DMS114 treated with DMSO at 0.1 percent for 48 hours (cell line): ENCODE data around the gene CSNK1D.

Experiments used
- DNase-seq: peaks from one replicate; lab custom pipeline; 2025; ENCODE audit not compliant: unreplicated experiment; lab: John Stamatoyannopoulos, UW

The CSNK1D gene

DNA sequence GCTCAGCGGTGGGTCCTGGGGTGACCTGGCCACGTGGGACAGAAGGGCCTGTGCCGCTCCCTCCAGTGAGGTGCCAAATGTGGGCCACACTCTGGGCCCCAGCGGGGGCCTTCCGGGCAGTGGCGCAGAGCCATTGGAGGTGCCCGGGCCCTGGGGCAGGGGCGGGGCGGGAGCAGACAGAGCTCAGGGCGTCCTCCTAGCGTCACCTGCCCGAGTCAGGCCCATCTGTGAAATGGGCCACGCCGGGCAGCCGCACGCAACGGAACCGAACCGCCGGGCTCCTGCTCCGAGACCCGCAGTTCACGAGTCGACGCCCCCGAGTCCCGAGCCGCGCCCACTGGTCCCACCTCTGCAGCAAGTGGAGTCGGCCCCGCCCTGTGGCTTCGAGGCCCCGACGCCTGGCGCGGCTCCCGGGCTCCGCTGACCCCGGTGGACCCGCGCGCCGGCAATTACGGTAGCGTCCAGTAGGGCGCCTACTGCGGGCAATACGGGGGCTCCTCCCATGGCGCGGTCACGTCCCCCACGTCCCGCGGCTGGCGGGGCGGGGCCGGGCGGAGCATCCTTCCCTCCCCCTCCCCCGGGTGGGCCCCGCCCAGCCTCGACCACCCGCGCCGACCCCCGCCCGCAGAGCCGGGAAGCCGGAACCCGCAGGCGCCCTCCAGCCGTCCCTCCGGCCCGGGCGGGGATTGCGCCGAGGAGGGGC, 42.7 kb downstream of the CSNK1D start:
- no peak for DNase-seq

DNA sequence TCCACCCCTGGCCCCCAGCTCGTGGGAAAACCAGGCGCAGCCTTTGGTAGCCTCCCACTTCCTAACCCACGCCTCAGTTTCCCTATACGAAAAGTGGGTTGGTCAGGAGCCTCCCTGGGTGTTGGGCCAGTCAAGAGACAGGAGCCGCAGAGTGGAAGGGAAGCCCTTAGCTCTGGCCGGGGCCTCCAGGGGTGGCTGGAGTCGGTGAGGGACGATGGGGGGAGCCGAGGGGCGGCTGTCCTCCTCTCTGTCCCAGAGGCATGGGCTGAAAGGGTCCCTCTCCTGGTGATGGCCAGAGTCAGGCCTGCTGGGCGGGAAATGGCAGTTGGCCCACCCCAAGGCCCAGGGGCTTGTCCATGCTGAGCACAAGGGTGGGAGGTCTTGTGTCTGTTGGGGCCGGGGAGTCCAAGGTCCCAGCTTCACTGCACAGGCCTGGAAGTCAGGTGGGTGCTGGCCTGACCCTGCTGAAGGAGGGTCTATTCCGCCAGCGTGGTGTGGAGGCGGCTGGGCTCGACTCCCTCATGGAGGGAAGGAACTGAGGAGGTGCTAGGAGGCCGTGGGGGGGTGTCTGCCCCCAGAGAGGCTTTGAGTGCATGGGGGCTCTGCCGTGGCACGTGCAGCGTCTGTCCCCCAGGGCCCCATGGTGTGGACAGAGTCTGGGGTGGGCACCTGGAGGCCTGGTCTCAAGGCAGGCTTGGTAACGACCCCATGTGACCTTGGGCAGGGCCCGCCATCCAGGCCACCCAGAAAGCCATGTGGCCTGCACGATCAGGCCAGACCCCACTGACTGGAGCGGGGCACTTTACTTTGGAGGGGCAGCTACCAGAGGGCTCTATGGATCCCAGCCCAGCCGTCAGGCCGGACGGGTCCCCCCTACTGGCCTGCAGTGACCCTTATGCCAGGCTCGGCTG, 43.5 kb downstream of the CSNK1D start:
- no peak for DNase-seq

DNA sequence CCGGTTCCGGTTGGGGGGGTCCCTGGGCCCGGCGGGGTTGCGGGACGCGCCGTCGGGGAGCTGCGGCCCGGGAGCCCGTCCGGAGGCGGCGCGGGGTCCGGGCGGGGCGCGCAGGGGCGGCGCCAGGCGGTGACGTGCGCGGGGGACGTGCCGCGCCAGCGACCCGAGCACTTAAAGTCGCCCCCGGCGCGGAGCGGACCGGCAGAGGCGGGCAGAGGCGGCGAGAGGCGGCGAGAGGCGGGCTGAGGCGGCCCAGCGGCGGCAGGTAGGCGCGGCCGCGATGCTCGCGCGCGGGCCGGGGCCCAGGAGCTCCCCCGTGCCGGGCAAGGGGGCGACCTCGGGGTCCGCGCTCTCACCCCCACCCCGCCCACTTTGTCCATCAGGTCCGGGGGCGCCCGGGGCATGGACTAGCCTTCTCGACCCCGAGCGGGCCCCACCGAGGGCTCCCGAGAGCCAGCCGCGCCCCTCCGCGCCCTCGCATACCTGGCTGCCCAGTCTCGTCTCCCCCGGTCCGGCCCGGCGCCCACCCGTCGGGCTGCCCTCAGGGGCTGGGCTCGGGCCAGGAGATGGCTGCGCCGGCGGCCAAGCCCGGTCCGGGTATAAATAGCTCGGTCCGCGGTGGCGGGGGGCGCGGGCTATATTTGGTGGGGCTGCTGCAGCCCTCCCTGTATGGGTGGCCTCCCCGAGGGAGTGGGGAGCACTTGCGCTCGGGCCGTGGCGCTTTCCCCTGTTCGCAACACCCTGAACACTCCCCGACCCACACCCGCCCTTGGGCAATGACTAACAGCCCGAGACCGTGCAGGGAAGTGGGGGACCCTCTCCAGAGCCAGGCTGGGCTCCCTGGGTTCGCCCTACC, 44.4 kb downstream of the CSNK1D start, which contains the start of gene SLC16A3:
SLC16A3 (plus strand) TSS at position 201 of the 856 bp plus-strand sequence. CDS start 6,967 bp downstream, outside the sequence.
- DNase-seq, result no peak

DNA sequence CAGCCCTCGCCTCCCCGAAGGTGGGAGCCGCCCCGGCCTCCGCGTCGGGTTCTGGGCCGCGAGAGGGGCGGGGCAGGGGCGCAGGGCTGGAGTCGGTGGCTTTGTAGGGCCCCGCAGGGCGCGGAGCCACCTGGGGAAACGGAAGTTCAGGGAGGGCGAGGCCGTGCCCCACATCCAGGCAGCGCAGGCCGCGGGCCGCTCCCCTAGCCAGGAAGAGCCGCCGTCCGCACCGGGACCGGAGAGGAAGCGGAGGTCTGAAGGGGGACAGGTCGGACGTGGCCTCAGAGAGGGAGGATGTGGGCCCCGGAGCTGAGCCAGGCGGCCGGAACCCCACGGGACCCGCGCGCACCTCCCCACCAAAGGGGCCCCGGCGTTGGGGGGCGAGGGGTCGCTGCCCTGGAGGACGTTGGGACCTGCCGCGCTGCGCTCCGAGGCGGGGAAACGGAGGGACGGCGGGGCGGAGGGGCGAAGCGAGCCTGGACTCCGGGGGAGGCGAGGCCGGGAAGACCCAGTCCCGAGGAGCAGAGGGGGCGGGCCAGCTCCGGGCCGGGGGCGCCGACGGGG, 45.1 kb downstream of the CSNK1D start:
- no peak for DNase-seq

DNA sequence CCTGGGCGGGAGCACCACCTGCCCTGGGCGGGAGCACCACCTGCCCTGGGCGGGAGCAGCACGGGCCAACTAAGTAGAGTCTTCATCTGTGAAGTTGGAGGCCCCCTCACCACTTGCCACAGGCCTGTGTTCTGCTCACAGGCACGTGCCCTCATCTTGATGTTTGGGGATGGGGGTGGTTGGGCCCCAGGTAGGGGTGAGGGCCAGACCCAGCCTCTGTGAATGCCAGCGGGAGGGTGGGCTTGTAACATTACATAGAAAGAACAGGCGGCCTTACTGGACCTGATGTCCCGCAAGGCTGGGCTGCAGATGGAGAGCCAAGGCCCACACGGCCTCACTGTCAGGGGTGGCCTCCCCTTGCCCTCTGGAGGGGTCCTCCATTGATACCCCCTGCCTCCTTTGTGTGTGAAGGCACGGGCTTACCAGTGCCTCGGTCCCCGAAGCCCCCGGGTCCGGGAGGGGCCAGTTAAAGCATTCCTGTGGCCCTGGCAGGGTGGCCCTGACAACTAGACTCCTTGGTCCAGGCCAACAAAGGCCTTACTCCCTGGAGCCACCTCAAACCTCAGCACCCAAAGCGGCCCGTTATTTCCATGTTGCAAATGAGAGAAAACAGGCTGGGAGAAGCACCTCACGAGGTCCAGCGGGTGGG, 45.7 kb downstream of the CSNK1D start:
- DNase-seq, result no peak

DNA sequence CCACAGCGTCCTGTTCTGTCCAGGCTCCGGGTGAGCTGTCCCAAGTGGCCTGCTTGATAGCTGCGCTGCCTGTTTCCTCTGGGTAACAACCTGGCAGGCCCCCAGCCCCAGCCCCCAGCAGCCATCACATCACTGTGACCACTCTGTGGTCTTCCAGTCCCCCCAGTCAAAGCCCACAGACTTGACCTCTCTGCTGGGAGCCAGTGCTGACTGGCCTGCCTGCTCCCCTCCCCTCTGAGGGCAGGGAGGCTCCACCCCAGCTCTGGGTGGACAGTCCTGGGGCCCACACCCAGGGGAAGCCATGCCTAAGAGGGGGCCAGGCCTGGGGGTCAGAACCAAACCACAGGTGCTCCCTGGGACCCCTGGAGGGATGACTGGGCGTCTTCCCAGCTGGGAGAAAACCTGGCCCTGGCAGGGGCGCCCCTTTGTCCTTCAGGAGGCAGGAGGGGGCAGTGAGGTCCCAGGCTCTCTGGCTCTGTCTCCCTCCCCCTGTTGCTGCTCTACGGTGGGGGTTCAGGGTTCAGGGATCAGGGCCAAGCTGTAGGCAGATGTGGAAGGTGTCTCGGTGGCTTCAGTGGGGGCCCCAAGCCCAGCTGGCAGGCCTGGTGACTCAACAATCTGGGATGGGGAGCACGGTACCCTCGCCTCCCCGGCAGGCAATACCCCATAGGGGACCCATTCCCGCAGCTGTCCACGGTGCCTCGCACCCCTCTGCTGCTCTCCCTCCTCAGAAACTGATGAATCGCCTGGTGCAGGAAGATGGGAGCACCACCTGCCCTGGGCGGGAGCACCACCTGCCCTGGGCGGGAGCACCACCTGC, 46.5 kb downstream of the CSNK1D start:
- no peak for DNase-seq

DNA sequence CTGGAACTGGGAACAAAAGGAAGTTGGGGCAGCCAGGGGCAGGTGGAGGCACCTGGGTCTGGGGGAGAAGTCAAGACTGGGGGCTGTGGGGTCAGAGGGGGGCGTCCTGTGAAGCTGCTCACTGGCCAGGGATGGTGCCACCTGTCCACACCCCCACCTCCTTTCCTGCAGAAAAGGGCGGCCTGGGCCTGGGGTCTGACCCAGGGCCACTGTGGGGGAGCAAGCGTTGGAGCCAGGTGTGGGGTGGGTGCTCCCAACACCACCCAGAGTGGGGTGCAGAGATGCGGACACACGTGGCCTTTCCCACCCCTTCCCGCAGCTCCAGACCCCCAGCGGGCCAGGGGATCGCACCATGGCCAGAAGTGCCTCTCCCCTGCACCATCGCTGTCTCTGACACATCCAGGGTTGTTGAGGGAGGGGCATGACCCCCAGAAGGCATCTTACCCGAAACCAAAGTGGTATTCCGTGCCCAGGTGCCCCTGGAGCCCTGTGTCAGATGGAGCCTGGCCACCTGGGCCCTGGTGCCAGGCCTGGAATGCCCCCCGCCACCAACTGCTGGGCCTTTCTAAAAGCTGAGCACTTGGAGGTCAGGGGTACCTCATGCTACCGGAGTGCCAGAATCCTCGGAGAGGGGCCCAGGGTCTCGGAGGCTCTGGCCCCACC, 47.2 kb downstream of the CSNK1D start:
- DNase-seq, result no peak

DNA sequence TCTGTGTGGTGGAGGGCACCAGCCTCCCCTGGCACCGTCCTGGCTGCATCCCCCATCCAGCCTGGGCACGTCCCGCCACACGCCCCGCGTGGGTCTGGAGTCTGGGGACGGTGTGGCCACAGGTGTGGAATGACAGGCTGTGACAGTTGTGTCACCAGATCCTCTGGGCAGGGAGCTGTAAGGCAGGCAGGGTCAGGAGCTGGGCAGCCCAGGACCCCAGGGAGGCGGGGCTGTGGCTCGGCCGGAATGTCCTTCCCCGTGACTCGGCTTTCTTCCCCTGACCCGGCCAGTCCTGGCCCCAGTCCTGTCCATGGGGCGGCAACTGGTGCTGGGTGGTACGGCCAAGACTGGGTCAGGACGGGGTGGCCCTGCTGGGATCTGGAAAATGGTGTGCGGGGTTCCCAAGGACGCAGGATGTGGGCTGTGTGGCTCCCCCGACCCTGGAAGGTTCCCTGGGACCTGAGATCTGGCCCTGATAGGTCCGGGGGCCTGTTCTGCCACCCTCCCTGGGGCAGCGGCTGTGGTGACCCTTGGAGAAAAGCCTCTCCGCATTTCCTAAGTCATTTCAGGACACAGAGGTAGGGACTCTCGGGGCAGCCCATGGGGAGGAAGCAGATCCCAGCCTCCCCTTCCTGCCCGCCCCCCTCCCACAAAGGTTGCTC, 48.0 kb downstream of the CSNK1D start:
- DNase-seq, result no peak

DNA sequence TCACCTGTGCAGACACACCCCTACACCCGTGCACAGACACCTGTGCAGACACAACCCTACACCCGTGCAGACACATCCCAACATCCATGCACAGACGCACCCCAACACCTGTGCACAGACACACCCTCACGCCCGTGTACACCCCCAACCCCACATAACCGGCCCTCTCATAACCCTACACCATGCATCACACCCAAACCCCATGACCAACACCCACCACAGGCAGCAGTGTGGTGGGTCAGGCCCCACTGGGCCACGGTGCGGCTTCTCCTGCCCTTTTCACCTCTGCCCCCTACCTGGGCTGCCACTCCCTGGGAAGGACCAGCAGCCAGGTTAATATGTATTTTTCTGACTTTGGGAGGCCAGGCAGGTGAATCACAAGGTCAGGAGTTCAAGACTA, 48.8 kb downstream of the CSNK1D start:
- DNase-seq, result no peak

DNA sequence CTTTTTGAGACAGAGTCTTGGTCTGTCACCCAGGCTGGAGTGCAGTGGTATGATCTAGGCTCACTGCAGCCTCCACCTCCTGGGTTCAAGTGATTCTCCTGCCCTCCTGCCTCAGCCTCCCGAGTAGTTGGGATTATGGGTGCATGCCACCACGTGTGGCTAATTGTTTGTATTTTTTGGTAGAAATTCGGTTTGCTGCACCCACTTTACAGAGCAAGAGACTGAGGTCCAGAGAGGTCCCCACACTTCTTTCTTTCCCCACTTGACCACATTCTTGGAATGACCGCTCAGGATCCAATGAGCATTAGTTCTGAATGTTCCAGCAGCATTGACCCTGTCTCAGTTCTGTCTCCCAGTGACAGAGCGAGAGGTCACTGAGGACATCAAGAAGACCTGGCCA, 50.0 kb downstream of the CSNK1D start:
- no peak for DNase-seq

DNA sequence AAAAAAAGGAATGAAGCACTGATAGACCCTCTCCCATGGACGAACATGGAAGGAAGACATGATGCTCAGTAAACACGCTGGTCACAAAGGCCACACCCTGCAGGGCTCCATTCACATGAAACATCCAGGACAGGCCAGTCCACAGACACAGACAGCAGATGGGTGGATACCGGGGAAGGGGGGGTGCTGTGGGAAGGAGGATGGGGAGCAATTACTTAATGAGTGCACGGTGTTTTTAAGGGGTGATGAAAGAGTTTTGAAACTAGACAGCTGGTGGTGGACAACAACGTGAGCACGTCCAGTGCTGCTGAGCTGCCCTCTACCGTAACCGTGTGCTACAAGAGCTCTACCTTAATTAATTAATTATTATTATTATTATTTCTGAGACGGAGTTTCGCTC, 50.7 kb downstream of the CSNK1D start:
- no peak for DNase-seq

DNA sequence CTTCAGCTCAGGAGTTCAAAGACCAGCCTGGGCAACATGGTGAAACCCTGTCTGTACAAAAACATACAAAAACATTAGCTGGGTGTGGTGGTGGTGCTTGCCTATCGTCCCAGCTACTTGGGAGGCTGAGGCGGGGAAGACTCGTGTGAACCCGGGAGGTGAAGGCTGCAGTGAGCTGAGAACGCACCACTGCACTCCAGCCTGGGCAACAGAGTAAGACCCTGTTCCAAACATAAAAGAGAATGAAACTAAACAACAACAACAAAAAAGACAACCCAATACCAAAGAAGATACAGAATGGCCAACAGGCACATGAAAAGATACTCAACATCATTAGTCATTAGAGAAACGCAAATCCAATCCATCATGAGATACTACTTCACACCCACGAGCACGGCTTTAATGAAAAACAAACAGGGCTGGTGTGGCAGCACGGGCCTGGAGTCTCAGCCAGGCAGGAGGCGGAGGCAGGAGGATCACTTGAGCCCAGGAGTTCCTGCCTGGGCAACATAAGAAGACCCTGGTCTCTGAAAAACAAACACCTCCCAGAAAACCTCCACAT, 52.1 kb downstream of the CSNK1D start:
- DNase-seq, result no peak

DNA sequence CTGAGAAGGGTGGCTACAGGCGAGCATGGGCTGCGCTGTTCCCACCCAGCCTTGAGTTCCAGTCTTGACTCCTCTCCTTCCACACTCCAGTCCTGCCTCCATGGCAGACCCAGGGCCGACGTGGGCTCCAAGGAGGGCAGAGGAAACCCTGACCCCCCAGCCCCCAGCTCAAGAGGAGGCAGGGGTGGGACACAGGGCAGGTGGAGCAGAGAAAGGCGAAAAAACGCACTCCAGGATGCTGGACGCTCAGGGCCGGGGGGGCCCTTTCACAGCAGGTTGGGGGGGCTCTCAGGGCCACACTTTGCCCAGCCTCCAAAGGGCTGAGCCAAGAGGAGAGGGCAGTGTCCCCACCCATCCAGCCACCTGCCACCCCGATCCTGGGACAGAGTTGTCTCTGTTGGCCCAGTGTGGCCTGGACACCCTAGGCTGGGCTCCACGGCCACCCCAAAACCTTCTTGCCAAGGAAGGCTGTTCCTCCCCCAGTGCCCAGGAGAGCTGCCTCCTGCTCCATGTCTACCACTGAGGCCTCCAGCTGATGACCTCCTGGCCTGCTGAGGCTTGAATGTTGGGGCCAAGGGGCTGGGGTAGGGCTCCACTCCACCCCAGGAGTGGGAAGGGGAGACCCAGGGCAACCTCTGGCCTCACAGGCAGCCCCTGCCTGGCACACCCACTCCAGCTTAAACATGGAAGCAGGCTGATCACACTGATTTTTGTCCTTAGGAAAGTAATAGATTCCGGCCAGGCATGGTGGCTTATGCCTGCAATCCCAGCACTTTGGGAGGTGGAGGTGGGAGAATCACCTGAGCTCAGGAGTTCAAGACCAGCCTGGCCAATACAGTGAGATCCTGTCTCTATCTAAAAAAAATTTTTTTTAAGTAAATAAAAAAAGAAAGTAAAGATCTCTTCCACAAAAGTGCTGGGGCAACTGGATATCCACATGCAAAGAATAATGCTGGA, 53.5 kb downstream of the CSNK1D start:
- DNase-seq, result no peak

DNA sequence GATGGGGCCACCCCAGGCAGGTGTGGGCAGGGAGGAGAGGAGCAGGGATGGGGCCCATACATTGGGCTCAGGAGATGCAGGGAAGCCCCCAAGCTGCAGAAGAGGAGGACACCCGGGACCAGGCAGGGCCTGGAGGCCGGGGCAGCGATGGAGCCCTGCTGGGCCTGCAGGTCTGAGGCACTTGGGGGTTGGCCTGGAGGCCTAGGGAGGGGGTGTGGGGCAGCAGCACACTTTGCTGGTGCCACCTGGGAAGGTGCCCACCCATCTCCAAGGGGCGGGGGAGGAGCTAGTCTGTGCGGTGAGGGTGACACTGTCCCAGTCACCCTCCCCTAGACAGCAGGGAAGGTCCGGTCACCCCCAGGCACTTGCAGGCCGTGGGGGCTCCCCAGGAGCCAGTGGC, 54.4 kb downstream of the CSNK1D start:
- no peak for DNase-seq

DNA sequence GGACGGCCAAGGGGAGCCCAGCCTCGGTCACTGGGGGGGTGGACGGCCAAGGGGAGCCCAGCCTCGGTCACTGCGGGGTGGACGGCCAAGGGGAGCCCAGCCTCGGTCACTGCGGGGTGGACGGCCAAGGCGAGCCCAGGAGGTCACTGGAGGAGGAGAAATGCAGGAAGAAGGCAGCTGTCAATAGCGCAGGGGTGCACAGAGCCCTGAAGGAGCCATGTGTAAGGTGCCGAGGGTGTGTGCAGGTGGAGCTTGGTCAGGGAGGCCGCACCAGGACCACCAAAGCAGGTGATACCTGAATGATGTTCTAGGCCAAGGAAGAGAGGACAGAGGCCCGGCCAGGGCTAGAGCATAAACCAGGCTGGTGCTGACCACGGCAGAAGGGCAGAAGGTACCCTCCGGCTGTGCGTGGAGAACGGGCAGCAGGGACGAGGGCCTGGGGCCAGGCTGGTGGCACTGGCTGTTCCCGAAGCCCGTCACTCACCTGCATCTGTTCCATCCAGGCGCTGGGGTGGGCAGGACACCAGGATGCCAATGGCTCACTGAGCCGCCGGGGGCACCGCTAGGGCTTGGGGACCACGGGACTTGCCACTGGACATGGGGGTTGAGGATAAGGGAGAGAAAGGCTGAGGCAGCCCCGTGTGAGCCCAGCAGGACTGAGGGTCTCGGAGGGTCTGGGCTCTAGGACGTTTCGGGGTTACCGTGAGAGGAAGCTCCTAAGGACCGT, 55.0 kb downstream of the CSNK1D start:
- DNase-seq, result no peak

DNA sequence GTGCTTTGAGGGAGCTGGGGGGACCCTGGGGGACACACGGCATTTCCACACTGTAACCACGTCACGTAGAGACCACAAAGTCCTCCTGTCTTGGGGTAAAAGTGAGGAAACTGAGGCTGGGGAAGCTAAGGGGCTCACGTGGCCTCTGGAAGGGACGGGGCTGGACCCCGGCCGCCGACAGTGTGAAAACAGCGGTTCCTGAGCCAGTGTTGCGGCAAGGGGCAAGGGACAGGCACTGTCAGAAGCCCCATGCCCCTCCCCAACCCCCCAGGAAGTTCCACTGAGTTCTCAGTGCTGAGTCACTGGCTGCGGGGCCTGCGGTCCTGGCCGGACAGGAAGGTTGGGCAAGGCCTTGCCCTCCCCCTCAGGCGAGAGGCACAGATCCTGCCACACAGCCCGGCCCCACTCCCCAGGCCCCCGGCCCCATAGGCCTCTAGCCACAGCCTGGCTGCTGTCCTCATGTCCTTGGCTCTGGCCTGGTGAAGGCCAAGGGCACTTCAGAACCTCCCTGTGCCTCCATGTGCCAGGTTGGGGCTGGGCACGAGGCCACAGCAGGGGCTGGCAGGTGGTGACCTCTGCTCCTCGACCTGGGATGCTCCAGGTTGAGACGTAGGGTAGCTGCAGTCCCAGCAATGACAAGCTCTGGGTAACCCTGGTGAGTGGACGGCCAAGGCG, 55.8 kb downstream of the CSNK1D start:
- no peak for DNase-seq
